GM21717 (cell line): ENCODE measurements around the gene AFF3.
"Not testable (repeated sequence)": the region's sequence is repeated elsewhere in the genome, so short reads cannot be mapped to it uniquely, and the experiment has no call there.

Experiments used
- ATAC-seq: cut with Tn5 transposase; IDR thresholded peaks from one replicate; pipeline ENCODE4 v1.9.1; 2021; ENCODE audit warnings: mild to moderate bottlenecking, moderate library complexity; ENCODE audit not compliant: unreplicated experiment

The AFF3 gene

DNA sequence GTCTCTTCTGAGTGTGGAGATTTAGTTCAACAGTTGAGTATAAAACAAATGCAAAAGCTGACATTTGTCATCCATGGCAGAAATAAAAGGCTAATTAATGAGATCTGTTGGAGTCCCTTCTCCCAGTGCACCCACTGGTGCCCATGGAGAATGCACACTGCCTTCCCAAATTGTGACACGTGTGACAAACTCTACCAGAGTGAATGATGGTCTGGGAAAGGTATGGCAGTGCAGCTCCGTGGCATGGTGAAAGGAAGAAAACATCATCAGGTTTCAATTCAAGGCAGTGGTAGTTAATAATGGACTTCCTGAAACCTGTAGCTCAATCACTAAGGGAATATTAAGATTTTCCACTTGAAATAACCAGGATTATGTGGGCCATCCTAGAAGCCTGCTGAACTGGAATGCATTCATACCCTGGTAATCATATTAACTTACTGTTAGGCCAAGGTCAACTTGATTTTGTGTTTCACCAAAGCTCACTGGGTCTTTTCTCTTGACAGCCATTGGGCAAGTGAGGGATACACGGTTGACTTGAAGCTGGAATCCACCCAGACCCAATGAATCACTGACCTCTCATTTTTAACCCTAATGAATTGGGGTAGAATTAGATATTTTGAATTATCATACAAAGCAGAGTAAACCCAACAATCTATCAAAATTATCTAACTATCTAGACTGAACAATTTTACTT is 167.6 kb downstream of the AFF3 start:
- ATAC-seq = no peak

DNA sequence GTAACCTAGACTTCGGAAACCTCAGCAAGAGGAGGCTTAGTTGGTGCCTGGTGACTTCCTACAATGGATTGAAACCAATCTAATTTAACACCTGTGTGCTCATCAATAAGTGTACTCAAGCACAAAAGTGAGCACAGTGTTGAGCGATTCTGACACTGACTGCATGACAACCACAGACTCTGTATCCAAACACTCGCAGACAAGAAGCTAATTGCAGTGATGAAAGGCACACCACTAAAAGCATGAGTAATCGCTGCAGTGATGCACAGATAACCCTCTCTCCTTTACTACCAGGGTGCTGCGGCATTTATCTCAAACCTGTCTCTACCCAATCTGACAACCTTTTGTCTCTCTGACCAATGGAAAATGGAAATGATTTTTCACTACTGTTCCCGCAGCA is 168.1 kb downstream of the AFF3 start:
- ATAC-seq = no peak

DNA sequence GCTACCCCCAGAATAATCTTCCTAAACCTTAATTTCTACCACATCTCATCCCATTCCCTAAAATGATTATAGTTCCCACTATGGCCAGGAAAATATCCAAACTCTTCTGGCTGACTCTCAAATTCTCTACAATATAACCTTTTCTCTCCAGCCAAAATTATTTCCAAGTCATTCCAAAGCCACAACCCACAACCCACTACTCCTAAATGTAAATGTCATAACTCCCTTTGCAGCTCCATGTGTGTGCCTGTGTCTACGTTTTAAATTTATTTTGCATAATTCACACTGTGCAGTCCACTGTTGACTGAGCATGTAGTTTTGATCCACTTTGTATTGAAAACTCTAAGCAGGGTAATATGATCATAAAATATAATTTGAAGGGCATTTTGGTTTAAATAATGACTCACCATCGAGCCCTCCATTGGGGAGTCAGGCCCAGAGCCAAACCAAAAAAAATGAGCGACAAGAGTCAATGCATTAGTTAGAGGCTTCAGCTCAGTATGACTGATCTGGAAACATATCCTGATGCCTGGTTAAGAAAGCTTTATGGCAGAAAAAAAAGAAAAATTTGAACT is 171.0 kb downstream of the AFF3 start:
- ATAC-seq = no peak

DNA sequence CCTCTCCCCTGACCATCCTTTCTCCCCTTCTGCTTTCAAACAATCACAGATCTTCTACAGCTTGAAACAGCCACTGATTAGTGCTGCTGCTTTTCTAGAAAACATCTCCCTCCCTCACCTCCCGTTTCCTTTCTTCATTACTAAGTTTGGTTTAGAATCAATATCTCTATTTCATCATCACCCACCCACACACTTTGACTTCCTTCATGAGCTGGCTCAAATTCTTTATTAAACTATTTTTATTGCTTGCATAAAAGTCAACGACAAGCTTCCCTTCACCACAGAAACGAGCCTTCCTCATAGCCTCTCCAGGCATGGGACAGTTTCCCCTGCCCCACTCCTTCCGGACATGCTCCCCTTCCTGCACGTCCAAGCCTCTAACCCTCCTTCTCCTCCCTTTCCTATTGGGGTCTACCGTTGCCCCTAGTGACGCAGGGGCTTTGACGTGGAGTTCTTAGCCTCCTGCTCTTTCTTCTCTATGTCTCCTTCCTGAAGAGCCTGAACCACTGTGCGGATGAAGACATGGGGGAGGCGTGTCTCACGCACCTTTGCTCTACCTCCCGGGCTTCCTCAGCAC is 172.0 kb downstream of the AFF3 start:
- no peak for ATAC-seq

DNA sequence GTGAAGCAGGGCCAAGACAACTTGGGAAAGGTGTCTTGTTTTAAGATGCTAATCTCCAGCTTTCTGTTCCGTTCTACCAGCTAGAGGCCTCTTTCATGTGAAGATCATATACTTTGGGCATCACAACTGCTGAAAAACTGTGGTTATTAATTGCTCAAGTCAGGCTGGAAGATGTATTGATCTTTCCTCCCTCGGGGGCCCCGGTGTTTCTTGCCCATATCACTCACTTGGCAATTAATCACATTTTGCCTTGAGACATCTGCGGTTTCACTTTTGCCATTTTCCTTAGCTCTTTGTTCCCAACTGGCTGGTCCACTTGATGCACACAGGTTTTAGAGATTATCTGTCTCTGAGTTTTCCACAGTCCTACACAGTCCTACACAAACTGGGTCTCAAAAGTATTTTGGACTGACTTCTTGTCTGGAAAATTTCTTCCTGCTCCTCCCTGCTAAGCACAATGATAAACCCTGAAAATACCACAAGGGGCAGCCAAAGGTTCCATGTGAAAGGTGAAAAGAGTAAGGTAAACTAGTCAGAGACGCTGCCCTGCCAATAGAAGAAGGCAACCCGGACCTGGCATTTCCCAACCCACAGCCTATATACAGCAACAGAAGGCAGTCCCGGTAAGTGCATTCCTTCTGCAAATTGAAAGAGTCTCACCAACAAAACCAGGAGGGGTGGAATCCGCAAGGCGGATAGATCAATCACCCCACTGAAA is 181.0 kb downstream of the AFF3 start:
- no peak for ATAC-seq

DNA sequence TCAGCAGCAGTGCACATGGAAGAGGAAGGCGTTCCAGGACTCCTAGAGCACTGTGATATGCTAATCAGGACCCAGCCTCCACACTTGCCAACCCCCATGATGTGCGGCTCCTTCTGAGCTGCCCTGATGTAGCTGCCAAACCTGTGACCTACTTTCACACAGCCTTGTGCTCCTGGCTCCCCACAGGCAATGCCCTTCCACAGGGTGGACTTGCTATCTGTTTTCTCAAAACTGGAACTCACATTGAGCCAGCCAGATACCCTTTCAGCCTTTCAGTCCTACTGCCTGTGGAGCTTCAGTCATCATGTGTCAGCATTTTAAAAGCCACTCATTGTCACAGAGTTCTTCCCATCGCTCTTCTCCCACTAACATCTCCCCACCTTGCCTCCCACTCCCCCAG is 181.6 kb downstream of the AFF3 start:
- ATAC-seq = no peak

DNA sequence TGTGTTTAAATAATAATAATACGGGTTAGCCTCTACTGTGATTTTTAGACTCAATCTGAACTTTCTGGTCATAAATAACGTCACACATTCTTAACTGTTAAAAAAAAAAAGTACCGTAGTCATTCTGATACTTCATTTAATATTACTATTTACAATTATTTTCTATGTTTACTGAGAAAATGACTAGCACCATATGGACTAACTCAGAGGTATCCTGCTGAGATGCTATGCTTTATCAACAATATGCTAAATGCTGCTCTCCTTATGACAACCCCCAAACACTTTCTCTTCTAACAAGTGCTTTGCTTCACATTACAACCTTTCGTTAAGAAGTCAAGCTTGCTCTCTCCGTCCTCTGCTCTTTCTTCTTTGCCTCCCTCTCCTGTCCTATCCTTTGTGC is 182.1 kb downstream of the AFF3 start:
- ATAC-seq = no peak

DNA sequence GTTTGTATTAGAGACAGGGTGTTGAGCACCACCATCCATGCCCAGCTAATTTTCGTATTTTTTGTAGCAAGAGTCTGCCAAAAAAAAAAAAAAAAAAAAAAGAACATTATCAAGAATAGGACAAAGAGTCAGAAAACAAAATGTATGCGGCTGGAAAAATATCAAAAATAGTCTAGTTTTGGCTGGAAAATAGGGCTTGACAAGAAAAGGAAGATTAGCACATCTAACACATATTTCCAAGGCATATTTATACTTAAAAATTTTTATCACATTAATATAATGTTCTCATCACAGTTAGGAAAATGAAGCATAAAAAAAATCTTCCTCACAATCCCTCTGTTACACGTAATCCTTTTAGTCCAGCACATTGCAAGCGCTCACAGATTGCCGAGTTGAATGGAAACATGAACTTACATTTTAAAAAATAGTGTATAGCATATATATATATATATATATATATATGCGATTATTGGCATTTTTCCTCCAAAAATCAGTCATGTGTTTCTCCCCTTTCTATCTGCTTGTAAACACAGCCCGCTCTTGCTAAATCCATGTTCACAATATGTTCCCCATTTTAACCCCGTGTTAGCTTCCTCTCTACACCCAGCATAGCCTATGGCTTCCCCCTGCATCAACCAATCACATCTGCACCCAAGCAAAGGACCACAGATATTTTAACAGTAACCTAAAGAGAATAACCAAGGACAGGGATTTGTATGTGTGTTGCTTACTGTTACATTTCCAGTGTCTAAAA is 183.0 kb downstream of the AFF3 start:
- ATAC-seq = no peak

DNA sequence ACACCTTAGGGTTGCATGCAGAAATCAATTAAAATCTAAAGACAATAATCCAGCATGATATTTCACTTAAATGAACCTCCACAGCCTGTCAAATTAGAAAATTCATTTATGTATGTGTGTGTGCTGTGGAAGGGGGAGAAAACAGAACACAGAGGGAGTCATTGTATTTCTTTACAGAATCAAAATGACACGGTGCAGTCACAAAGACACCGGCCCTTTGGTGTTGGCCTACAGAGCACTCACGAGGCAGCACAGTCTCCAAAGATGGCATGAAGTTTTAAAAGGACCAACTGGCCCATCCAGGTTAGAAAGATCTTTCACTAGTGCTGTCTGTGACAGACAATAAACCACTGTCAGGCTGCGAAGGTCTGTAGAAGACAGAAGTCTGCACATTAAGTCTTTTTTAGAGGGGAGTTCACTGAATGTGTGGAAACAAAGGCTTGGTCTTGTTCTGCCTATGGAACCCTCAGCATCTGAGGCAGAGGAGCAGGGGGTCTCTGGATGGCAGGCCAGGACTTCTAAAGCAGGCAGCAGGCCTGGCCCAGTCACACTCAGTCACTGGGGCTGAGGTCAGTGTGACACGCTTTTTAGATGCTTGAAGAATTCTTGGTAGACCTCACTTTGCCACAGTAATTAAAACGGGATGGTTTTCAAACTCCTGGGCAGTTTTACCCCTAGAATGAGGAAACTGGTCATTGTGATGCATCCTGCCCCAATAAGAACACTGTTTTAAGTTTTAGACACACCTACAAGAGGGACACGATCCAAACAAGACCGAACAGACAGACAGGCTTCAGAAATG is 184.9 kb downstream of the AFF3 start:
- no peak for ATAC-seq

DNA sequence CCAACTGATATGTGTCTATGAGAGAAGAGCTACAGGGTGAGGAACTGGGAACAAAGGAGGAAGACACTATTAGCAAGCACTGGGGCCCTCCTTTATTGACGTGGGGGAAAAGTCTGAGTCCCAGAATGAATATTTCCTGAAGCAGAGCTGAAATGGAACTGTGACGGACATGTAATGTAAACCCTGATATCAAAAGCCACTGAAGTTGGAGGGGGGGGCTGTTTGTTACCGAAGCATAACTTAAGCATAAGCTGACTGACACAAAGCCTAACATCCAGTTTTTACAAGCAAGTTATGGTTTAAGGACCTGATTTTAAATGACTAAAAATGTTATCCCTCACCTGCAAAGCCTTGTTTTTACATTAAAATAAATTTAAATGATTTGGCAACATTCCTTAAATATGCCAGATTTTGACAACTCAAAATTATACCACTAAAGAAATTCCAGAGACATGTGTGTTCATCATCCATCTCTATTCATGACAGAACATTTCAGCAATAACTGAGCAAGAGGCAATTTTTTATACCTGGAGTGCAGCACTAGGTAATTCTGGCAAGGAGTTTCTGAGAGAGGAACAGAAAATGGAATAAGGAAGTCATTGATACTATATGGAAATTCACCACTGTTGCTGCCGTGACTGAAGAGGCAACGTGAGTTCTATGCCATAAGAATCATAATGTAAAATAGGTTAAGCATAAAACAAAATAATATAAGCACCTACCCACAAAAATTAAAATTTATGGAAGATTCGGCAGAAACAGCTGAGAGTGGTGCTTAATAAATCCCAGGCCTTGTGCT is 186.0 kb downstream of the AFF3 start:
- no peak for ATAC-seq

DNA sequence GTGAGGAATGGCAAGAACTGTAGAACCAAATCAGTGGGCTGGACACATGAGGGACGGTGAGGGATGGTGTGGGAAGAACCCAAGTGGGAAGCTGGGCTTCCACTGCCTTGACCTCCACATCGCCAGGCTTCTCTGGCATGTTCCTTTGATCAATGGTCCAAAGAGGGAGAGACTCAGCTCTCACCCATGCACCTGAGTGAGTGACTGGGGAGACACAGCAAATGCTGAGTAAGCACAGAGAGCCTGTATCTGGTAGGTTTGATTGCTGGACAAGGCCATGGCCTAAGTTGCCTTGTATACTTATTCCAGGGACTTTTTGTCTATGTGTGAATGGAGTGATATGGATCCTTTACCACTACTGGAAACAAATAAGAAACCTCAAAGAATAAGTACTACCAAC is 188.6 kb downstream of the AFF3 start:
- ATAC-seq = no peak

DNA sequence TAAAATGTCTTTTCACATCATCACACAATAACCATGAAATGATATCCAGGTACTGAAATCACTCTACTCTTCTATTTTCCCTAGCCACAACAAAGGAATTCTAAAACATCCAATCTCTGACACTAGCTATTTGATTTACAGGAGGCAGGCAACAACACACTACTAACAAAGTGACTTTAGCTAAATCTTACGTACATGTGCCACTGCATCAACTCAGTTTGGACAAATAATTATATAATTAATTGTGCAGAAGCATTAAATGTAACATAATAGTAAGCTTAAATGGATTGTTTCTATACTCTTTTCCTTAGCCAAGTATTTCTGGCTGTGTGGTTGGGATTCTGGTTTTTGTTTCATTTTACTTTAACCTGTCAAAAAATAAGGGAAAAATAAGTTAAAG is 192.4 kb downstream of the AFF3 start:
- ATAC-seq = no peak

DNA sequence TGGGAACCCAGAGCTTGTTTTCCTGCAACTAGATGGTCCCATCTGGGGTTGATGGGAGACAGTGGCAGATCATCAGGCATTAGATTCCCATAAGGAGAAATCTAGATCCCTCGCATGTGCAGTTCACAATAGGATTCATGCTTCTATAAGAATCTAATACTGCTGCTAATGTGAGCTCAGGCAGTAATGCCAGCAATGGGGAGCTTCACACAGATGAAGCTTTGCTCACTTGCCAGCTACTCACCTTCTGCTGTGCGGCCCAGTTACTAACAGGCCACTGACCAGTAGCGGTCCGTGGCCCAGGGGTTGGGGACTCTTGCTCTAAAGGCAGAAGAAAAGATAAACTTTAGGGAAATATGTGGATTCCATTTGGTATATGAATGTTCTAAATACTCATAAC is 192.9 kb downstream of the AFF3 start:
- no peak for ATAC-seq

DNA sequence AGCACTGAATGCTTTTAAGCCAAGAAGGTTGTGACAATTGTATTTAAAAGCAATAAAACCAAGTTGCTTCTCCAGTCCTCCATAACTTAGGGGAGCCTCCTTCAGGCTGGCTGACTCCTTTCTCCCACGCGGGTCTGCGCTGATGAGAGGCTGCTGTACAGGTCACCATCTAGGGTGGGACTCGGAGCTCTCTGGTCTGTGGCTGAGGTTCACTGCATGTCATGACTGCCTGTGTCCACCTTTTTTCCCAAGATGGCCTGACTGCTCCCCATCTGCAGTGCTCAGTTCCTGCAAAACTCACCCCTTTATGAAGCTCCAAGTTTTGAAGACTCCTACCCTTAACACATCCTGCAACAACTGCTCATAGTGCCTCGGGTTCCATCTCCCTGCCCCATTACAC is 194.4 kb downstream of the AFF3 start:
- ATAC-seq = no peak

DNA sequence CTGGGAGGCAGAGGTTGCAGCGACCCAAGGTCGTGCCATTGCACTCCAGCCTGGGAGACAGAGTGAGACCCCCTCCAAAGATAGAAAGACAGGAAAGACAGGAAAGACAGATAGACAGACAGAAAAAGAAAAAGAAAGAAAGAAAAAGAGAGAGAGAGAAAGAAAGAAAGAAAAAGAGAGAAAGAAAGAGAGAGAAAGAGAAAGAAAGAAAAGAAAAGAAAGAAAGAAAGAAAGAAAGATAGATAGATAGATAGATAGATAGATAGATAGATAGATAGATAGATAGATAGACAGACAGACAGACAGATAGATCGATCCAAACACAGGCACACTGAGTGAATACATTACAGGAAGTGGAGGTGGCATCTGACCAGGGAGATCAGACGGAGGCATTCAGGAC is 195.0 kb downstream of the AFF3 start:
- not testable (repeated sequence) for ATAC-seq

DNA sequence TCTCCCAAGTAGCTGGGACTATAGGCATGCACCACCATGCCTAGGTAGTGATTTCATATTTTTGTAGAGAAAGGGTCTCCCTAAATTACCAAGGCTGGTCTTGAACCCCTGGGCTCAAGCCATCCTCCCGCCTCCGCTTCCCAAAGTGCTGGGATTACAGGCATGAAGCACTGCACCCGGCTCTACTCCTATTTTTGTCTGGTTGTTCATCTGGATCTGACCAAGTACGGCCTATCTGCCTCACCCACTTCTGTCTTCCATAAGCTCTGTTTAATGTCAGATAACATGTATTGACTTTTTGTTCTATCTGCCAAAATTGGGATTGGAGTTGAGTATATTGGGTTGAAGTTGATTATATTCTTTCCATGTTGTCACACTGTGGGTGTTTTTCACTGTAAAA is 198.4 kb downstream of the AFF3 start:
- no peak for ATAC-seq

DNA sequence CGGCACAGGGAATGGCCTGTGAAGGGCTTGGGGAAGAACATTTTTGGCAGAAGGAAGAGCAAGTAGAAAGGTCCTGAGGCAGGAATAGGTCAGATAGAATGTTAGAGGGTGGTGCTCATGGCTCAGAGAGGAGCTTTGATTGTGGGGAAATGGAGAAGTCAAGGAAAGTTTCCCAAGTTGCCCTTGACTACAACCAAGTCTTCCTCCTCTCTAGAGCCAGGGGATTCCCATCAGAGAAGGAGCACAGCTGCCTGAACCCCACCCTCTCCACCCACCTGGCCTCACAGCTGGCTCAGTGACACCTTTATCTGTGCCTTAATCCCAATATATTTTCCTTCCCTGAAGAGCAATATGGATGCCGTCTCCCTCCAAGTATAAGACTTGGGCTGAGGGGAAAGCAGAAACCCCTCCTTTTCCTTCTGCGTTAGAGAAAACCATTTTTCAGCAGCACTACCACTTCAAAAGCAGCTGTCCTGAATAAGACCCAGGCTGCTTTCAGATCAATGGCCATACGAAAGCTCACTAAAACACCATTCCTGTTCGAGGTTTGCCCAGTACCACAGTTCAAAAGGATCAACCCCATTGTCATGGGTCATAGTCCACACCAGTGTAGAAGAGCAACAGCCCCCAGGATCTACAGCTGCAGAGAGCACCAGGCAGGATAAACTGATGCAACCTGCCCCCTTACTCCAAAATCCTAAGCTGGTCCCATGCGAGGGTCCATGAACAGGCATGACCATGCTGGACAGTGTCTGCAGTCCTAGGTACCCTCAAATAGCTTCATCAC is 199.6 kb downstream of the AFF3 start:
- no peak for ATAC-seq

DNA sequence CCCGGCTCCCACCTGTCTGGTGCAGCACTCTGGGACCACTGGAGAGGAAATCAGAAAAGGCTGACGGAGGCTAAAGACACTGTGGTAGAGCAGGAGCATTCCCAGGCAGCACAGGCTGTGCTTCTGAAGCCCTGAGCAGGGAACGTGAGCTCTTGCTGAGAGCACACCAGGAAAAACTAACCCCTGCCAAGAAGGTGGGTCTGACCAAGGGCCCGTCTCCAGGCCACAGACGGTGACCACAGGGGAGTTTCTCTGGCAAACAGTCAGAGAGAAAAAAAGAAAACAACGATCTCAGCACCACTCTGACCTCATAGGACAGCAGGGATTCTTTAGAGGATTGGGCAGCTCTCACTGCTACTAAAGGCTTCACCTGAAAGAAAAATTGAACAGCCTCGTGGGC is 201.4 kb downstream of the AFF3 start:
- no peak for ATAC-seq

DNA sequence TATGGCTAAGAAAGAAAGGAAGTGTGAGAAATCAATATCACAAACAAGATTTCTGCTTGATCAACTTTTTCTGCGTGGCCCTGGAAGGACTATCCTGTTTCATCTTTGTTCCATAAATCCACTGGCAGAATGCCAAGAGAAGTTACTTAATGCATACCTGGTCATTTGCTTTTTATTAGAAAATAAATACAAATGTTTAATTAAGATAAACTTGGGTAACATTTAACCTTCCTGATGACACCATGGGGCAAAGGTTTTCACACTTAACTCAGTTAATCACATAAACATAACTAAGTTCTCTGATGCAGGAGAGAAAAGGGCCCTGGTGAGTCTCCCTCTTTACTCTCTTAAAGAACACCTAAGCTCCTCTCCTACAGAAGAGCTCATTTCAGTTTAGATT is 203.3 kb downstream of the AFF3 start:
- no peak for ATAC-seq
